ENCODE data around the gene DSCAML1. TPM values are rescaled to one million over a fixed set of nuclear protein-coding genes. Genes with fewer than 3 reads are reported as not detected.

The DSCAML1 gene, protein sequence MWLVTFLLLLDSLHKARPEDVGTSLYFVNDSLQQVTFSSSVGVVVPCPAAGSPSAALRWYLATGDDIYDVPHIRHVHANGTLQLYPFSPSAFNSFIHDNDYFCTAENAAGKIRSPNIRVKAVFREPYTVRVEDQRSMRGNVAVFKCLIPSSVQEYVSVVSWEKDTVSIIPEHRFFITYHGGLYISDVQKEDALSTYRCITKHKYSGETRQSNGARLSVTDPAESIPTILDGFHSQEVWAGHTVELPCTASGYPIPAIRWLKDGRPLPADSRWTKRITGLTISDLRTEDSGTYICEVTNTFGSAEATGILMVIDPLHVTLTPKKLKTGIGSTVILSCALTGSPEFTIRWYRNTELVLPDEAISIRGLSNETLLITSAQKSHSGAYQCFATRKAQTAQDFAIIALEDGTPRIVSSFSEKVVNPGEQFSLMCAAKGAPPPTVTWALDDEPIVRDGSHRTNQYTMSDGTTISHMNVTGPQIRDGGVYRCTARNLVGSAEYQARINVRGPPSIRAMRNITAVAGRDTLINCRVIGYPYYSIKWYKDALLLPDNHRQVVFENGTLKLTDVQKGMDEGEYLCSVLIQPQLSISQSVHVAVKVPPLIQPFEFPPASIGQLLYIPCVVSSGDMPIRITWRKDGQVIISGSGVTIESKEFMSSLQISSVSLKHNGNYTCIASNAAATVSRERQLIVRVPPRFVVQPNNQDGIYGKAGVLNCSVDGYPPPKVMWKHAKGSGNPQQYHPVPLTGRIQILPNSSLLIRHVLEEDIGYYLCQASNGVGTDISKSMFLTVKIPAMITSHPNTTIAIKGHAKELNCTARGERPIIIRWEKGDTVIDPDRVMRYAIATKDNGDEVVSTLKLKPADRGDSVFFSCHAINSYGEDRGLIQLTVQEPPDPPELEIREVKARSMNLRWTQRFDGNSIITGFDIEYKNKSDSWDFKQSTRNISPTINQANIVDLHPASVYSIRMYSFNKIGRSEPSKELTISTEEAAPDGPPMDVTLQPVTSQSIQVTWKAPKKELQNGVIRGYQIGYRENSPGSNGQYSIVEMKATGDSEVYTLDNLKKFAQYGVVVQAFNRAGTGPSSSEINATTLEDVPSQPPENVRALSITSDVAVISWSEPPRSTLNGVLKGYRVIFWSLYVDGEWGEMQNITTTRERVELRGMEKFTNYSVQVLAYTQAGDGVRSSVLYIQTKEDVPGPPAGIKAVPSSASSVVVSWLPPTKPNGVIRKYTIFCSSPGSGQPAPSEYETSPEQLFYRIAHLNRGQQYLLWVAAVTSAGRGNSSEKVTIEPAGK (N-terminal part only)
- under 1 TPM; 0.13 to 0.29 TPM for total RNA-seq

DNA sequence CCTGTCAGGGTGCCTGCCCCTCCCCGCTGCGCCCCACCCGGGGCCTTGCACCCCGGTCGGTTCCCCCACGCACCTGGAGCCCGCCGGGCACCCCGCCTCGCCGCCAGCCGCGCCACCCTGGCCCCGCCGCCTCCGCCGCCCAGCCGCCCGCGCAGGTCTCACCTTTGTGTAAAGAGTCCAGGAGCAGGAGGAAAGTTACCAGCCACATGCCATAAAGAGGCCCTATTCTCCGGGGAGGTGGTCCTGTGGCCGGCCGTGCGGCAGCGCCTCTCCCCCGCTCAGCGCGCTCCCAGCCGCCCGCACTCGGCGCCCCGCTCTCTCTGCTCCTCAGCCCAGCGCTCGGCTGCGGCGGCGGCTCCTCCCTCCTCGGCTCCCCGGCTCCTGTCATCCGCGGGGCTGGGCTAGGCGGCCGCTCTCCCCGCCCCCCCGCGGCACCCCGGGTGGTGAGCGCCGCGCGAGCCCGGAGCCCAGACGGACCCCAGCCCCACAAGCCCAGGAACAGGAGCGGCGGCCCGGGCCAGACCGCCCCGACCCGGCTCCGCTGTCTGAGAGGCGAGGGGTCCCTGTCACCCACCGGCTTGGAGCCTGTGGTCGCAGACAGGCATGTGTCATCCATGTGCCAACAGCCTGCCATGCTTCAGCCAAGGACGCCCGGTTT lies at the start of gene DSCAML1:
Gene DSCAML1, minus strand, starts transcription at position 345 of the 658 bp plus-strand sequence. Its CDS starts 137 bp downstream, at position 208.
- Mint-ChIP-seq H3K27me3 (peaks cover 35% of the 10 kb centered on the region), H3K4me1 (ENCODE audit: low read depth) (peaks cover 13% of the 10 kb centered on the region), H3K36me3 (ENCODE audit: low read depth) (no peaks in the 10 kb centered on the region), H3K4me3 (peak within 1 kb of the TSS; percentile 46), H3K9me3 (no peaks in the 10 kb centered on the region), H3K27ac (no peak within 1 kb of the TSS)
- DNase-seq (peak; percentile 44), ATAC-seq (peak; percentile 89)
- POLR2A ChIA-PET = interaction anchor here (1.0 kb wide), 1 partner anchor 9 kb away, joined by 3 read pairs; no protein-coding TSS in a partner anchor
- intact Hi-C loops (cut with micrococcal nuclease) = no loop called here
- TF ChIP-seq, protein P1, sequence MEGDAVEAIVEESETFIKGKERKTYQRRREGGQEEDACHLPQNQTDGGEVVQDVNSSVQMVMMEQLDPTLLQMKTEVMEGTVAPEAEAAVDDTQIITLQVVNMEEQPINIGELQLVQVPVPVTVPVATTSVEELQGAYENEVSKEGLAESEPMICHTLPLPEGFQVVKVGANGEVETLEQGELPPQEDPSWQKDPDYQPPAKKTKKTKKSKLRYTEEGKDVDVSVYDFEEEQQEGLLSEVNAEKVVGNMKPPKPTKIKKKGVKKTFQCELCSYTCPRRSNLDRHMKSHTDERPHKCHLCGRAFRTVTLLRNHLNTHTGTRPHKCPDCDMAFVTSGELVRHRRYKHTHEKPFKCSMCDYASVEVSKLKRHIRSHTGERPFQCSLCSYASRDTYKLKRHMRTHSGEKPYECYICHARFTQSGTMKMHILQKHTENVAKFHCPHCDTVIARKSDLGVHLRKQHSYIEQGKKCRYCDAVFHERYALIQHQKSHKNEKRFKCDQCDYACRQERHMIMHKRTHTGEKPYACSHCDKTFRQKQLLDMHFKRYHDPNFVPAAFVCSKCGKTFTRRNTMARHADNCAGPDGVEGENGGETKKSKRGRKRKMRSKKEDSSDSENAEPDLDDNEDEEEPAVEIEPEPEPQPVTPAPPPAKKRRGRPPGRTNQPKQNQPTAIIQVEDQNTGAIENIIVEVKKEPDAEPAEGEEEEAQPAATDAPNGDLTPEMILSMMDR (IDR thresholded peaks at IDR 0.05) = no peak
- CTCF ChIA-PET = interaction anchor here (1.0 to 4.7 kb wide), 4 partner anchors 11 to 371 kb away, joined by 3 to 33 read pairs (median 5); no protein-coding TSS in a partner anchor

- H3K9me3 Mint-ChIP-seq = no peaks in the 10 kb centered on the region
- TF ChIP-seq, protein P1 (IDR thresholded peaks at IDR 0.05) = peak; percentile 96
- ChIA-PET CTCF (interaction anchor here (0.7 to 10.2 kb wide), 44 partner anchors 9 to 278 kb away, joined by 3 to 205 read pairs (median 4); partner anchors contain the start of gene TMPRSS4), POLR2A (interaction anchor here (0.6 to 1.1 kb wide), 7 partner anchors 88 to 209 kb away, joined by 3 to 5 read pairs (median 3); no protein-coding TSS in a partner anchor)
- no peak overlapping the region for H3K4me3 Mint-ChIP-seq
- peaks cover 4% of the 10 kb centered on the region for H3K4me1 Mint-ChIP-seq (ENCODE audit: low read depth)
- DNase-seq (peak; percentile 92), ATAC-seq (peak; percentile 96)
- H3K27ac Mint-ChIP-seq = no peak overlapping the region
- no peaks in the 10 kb centered on the region for H3K36me3 Mint-ChIP-seq (ENCODE audit: low read depth)
- no peaks in the 10 kb centered on the region for H3K27me3 Mint-ChIP-seq
- intact Hi-C loops (cut with micrococcal nuclease) = loop anchor here (1.0 kb wide), 2 partner anchors 103 to 209 kb away; no protein-coding TSS in a partner anchor
These were observed 46.9 kb upstream of the DSCAML1 start for GRCh38 chr11:117843666-117844484.

GRCh38 chr11:117842131-117842941 lies 45.3 kb upstream of the DSCAML1 start:
- Mint-ChIP-seq H3K9me3 (no peaks in the 10 kb centered on the region), H3K4me3 (no peak overlapping the region), H3K4me1 (ENCODE audit: low read depth) (peaks cover 8% of the 10 kb centered on the region), H3K27me3 (no peaks in the 10 kb centered on the region), H3K36me3 (ENCODE audit: low read depth) (no peaks in the 10 kb centered on the region), H3K27ac (no peak overlapping the region)
- DNase-seq (no peak), ATAC-seq (no peak)
- POLR2A ChIA-PET = interaction anchor here (0.8 kb wide), 1 partner anchor 109 kb away, joined by 3 read pairs; no protein-coding TSS in a partner anchor
- CTCF ChIA-PET = interaction anchor here (0.7 to 10.2 kb wide), 11 partner anchors 7 to 280 kb away, joined by 3 to 205 read pairs (median 17); no protein-coding TSS in a partner anchor
- intact Hi-C loops (cut with micrococcal nuclease) = no loop called here
- TF ChIP-seq, protein P1 (IDR thresholded peaks at IDR 0.05) = no peak
